MM.1S (cell line): ENCODE data around the gene BLM.

Experiments used
- DNase-seq: peaks from one replicate; pipeline ENCODE4 v3.0.0-alpha.2; 2015
- H2AFZ ChIP-seq: fragments of 300-600 bp; sonication (generic); 2 replicates; pipeline ENCODE4 v1.6.0; 2016; ENCODE audit warnings: antibody characterized with exemption, low read length
- H3F3A ChIP-seq: fragments of 300-600 bp; sonication (generic); 2 replicates; pipeline ENCODE4 v1.6.1; 2016; ENCODE audit warnings: mild to moderate bottlenecking, antibody characterized with exemption, low read length, moderate library complexity, mixed read lengths; ENCODE audit not compliant: insufficient read depth
- H3K27ac ChIP-seq: fragments of 300-600 bp; sonication (generic); 2 replicates; pipeline ENCODE4 v1.5.1; 2016; ENCODE audit warnings: mild to moderate bottlenecking, low read length
- H3K27me3 ChIP-seq: fragments of 300-600 bp; sonication (generic); replicated peaks from 2 replicates; pipeline ENCODE4 v1.6.0; 2016; ENCODE audit warnings: low read length; ENCODE audit not compliant: insufficient read depth
- H3K36me3 ChIP-seq: fragments of 300-600 bp; sonication (generic); replicated peaks from 2 replicates; pipeline ENCODE4 v1.6.1; 2016; ENCODE audit warnings: mild to moderate bottlenecking, low read length, mixed read lengths; ENCODE audit not compliant: insufficient read depth
- H3K4me1 ChIP-seq: fragments of 300-600 bp; sonication (generic); 2 replicates; pipeline ENCODE4 v1.6.1; 2016; ENCODE audit warnings: low read length, mixed read lengths
- H3K4me2 ChIP-seq: fragments of 300-600 bp; sonication (generic); 2 replicates; pipeline ENCODE4 v1.6.0; 2016; ENCODE audit warnings: low read depth, low read length
- H3K4me3 ChIP-seq: fragments of 300-600 bp; sonication (generic); 2 replicates; pipeline ENCODE4 v1.5.1; 2016; ENCODE audit warnings: low read length, mixed read lengths
- H3K79me2 ChIP-seq: fragments of 300-600 bp; sonication (generic); 2 replicates; pipeline ENCODE4 v1.6.1; 2016; ENCODE audit warnings: mixed run types, low read length, mixed read lengths
- H3K9ac ChIP-seq: fragments of 300-600 bp; sonication (generic); 2 replicates; pipeline ENCODE4 v1.6.1; 2016; ENCODE audit warnings: low read length, mixed read lengths
- H3K9me2 ChIP-seq: fragments of 300-600 bp; sonication (generic); replicated peaks from 2 replicates; pipeline ENCODE4 v1.6.1; 2016; ENCODE audit warnings: mild to moderate bottlenecking, low read length, mixed read lengths; ENCODE audit not compliant: insufficient read depth
- H3K9me3 ChIP-seq: fragments of 300-600 bp; sonication (generic); replicated peaks from 2 replicates; pipeline ENCODE4 v1.6.1; 2016; ENCODE audit warnings: mild to moderate bottlenecking, low read length, mixed read lengths; ENCODE audit not compliant: insufficient read depth
- H4K20me1 ChIP-seq: fragments of 300-600 bp; sonication (generic); 2 replicates; pipeline ENCODE4 v1.6.1; 2016; ENCODE audit warnings: mild to moderate bottlenecking, low read length, moderate library complexity, mixed read lengths; ENCODE audit not compliant: insufficient read depth
- CTCF ChIP-seq: fragments of 300-600 bp; sonication (generic); IDR thresholded peaks from 2 replicates; pipeline ENCODE4 v1.5.1; 2016; ENCODE audit warnings: antibody characterized with exemption, low read length, mixed read lengths
- EZH2 ChIP-seq: fragments of 300-600 bp; sonication (generic); optimal IDR thresholded peaks from 2 replicates; pipeline ENCODE3; 2017; ENCODE audit warnings: low read depth, mild to moderate bottlenecking, antibody characterized with exemption, low read length, mixed read lengths
- EZH2phosphoT487 ChIP-seq: fragments of 300-600 bp; sonication (generic); IDR thresholded peaks from 2 replicates; pipeline ENCODE4 v1.6.1; 2018; ENCODE audit warnings: antibody characterized with exemption, low read length

BLM gene

GRCh38 chr15:90713081-90713480, 4.1 kb upstream of the BLM start:
- H3K79me2 ChIP-seq: peaks cover 9% of the 10 kb centered on the region
- no peaks in the 10 kb centered on the region for H3K27me3 ChIP-seq
- no peak overlapping the region for H3K27ac ChIP-seq
- no peaks in the 10 kb centered on the region for H3K36me3 ChIP-seq
- no peak overlapping the region for H3K9ac ChIP-seq
- no peaks in the 10 kb centered on the region for H4K20me1 ChIP-seq
- no peak for TF ChIP-seq EZH2phosphoT487
- no peak for TF ChIP-seq CTCF
- TF ChIP-seq EZH2: no peak
- H2AFZ ChIP-seq: no peak overlapping the region
- no peaks in the 10 kb centered on the region for H3K9me3 ChIP-seq
- DNase-seq: no peak
- H3K4me2 ChIP-seq: no peak overlapping the region
- H3K9me2 ChIP-seq: no peaks in the 10 kb centered on the region
- peaks cover 23% of the 10 kb centered on the region for H3F3A ChIP-seq
- peaks cover 29% of the 10 kb centered on the region for H3K4me1 ChIP-seq
- H3K4me3 ChIP-seq: no peak overlapping the region

GRCh38 chr15:90716317-90716975, 700 bp upstream of the BLM start:
- peaks cover 42% of the 10 kb centered on the region for H3K79me2 ChIP-seq

DNA sequence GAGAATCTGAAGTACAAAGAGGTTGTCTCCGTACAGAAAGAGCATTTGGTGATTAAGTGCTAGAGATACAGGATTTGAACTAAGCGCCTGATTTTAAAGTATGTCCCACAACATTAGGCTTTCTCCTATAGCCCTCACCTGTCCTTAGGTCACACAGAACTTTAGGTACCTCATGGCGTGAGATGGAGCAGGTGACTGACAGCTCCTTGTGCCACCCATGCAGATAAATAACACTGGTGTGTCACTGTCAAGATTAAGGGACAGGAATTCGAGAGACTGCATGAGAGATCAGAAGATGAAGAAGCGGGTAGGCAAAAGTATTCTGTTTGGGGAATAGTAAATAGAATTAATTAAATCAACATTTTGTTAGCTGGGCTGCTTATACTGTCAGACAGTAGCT, 1.1 kb downstream of the BLM start:
- Histone ChIP-seq H3K27ac (no peak overlapping the region), H3F3A (peaks cover 8% of the 10 kb centered on the region), H3K27me3 (no peaks in the 10 kb centered on the region), H3K9me3 (no peaks in the 10 kb centered on the region), H3K79me2 (peaks cover 52% of the 10 kb centered on the region), H2AFZ (no peak overlapping the region; the same call in 1 of the 2 replicates), H4K20me1 (no peaks in the 10 kb centered on the region), H3K4me1 (peaks cover 17% of the 10 kb centered on the region), H3K9ac (peak overlapping the region; percentile 90), H3K4me2 (peak overlapping the region; percentile 98), H3K36me3 (no peaks in the 10 kb centered on the region), H3K9me2 (no peaks in the 10 kb centered on the region), H3K4me3 (peak overlapping the region; percentile 97)
- DNase-seq: no peak
- no peak for TF ChIP-seq CTCF
- TF ChIP-seq EZH2phosphoT487: no peak
- TF ChIP-seq EZH2: no peak

More at GRCh38 chr15:90716317-90716975, 700 bp upstream of the BLM start:
- Histone ChIP-seq H3K27ac (peak overlapping the region; percentile 94), H3K9me2 (no peaks in the 10 kb centered on the region), H4K20me1 (no peaks in the 10 kb centered on the region), H3K36me3 (no peaks in the 10 kb centered on the region), H3K4me3 (peak overlapping the region; percentile 97), H2AFZ (peak overlapping the region; percentile 98), H3K27me3 (no peaks in the 10 kb centered on the region), H3K4me2 (peak overlapping the region; percentile 86), H3F3A (peaks cover 15% of the 10 kb centered on the region), H3K9me3 (no peaks in the 10 kb centered on the region), H3K9ac (peak overlapping the region; percentile 87), H3K4me1 (peaks cover 25% of the 10 kb centered on the region)
- DNase-seq: no peak
- no peak for TF ChIP-seq EZH2phosphoT487
- TF ChIP-seq CTCF: no peak
- no peak for TF ChIP-seq EZH2
